Measurements from ENCODE around the gene RMDN3. TPM values are rescaled to one million over a fixed set of nuclear protein-coding genes. Genes with fewer than 3 reads are reported as not detected.

Gene RMDN3
- polyA plus RNA-seq, 4 donors, result 35.7 to 45.7 (median 43.2) TPM

GRCh38 chr15:40773496-40773895, 18.4 kb upstream of the RMDN3 start:
- no peak for DNase-seq (ENCODE audit: low read depth in 4 of 4, low spot score in 2 of 4)

DNA sequence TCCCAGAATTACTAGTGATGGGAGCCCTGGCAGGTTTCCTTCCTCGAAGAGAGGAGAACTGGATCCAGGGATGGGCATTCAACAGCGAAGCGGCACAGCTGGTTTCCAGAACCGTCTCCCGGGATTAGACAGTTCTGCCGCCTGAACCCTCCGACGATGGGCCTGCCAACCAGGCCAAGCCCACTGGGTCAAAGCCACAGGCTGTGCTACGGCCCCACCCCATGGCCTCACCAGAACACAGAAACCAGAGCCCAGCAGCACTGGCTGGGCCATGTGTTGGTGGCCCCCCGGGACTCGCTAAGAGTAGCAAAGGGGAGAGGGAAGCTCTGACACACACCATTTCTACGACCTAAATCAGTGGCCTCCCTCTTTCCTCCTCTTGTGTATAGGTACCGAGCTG, 17.0 kb upstream of the RMDN3 start:
- no peak for DNase-seq (ENCODE audit: low read depth in 4 of 4, low spot score in 2 of 4)

- DNase-seq (ENCODE audit: low read depth in 4 of 4, low spot score in 2 of 4), result no peak
Measured at GRCh38 chr15:40771242-40771641, 16.2 kb upstream of the RMDN3 start.

- no peak for DNase-seq (ENCODE audit: low read depth in 4 of 4, low spot score in 2 of 4)
Measured at GRCh38 chr15:40770147-40770721, 15.2 kb upstream of the RMDN3 start.

- DNase-seq (ENCODE audit: low read depth in 4 of 4, low spot score in 2 of 4), result no peak
Measured at GRCh38 chr15:40769274-40770146, 14.5 kb upstream of the RMDN3 start, which contains the start of gene C15orf62. Gene C15orf62 (plus strand): TSS chr15:40769980. CDS start chr15:40770496, 516 bp downstream.

- no peak for DNase-seq (ENCODE audit: low read depth in 4 of 4, low spot score in 2 of 4)
Measured at GRCh38 chr15:40768521-40769273, 13.6 kb upstream of the RMDN3 start.

DNA sequence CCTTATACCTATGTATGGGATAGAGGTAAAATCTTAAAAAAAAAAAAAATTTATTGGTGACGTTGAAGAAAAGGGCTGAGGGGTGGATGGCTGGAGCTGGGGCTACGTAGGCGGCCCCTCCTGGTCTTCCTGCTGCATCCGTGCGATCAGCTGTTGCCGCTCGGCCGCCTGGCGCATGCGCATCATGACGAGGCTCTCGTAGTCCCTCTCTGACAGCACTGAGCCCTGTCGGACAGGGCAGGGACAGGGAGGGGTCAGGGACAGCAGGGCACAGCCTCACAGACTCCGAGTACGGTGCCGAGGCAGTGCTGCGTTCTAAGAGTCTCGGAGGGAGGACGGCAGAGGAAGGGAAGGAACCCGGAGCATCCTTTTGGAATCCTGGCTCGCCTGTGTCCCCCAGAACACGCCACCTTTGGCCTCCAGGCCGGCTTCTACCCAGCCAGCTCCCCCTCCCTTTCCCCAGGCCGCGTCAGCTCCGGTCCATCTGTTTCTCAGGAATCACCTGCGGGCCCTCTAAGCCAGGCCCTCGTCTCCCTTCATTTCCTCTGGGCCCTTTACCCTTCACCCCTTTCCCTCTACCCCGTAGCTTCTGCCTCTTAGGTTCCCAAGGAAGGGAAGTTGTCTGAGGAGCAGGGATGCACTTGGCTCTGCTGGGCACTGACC, 12.9 kb upstream of the RMDN3 start:
- no peak for DNase-seq (ENCODE audit: low read depth in 4 of 4, low spot score in 2 of 4)

DNA sequence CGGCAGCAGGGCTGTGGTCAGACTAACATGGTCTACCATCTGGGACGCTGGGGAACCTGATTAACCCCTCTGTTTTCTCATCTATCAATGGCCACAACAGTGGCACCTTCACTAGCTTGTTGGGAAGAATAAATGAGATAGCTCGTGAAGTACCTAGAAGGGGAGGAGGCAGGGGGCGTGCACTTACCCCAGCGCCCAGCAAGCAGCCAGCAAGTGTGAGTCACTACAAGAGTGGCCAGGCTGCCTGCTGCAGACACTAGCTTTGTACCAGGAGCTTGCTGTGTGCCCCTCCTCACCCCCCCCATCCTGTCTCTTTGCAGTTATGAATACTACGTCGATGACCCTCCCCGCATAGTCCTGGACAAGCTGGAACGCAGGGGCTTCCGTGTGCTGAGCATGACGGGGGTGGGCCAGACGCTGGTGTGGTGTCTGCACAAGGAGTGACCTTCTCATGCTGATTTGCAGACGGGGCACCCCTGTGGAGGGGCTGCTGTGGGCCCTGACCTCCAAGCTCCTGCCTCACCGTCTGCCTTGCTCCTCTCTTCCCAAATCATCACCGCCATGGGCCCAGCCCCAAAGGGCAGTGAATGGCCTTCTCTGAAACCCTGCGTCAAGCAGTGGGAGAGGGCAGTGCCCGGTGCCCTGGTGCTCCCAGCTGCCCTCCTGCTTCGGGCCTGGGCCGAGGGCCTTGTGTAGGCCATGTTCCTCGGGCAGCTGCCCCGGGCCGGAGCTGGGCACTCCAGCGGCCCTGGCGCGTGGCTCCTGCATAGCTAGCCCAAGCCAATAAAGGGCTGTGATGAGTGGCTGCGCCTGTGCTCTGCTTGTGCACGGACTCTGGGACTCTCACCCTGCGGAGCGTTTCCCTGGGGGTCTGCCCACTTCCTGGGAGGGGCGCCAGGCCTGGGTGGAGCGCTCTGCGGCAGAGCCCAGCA, 12.1 kb upstream of the RMDN3 start:
- DNase-seq (ENCODE audit: low read depth in 4 of 4, low spot score in 2 of 4), result no peak

DNA sequence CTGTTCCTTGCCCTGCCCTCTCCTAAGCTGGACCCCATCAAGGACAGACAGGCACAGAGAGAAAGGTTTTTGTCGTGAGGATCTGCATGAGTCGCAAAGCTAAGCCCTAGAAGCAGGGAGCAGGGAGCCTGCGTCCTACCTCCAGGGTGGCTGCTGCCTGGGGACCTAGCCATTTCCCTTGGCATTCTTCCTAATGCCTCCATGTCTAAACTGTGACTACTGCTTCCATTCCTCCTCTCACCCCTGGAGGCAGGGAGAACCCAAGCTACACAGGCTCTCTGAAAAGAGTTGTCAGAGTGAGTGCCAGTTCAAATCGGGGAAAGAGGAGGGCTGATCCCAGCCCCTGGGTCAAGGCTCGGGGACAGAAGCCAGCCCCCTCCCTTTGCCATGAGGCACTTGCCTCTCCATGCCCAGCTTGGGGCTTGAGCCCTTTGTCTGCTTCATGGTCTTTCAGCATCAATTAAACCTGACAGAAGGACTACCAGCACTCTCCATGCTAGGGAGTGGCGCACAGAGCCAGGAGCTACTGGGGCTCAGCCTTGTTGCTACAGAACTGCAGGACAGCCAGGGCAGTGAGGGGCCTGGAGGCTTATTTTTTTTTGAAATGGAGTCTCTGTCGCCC, 11.3 kb upstream of the RMDN3 start:
- DNase-seq (ENCODE audit: low read depth in 4 of 4, low spot score in 2 of 4), result no peak

GRCh38 chr15:40764629-40765103, 9.6 kb upstream of the RMDN3 start:
- no peak for DNase-seq (ENCODE audit: low read depth in 4 of 4, low spot score in 2 of 4)

DNA sequence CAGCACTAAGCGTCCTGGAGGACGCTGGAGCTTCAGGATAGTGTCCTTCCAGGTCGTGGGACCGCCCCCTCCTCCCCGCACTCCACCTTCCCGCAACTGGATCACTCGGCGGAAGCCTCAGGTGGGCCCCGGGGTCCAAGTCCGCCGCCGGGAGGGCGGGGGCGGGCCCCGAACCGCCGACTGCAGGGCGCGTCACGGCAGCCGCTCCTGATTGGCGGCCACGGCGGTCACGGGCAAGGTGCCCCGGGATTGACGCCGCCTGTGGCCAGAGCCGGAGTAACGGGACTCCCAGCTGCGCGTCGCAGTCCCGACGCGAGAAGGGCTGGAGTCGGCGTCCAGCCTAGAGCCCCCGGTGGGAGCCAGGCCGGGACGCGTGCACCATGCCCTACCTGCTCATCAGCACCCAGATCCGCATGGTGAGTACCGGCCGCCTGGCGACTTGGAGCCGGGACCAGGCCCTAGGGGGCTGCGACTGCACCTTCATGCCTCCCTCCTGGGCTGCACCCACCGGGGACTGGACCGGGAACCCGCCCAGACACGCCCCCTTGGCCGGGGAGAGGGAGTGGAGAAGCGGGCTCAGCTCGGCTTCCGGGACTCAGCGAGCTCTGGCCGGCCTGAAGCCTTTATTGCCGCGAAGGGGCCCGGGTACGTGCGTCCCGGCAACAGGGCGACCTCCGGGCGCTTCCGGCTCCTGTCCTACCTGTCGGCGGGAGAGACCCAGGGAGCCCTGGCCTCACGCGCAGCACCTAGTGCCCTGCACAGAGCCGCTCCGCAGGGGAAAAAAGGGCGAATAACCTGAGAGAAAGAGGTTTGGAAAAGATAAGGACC, 9.0 kb upstream of the RMDN3 start, which contains the start of gene GCHFR:
Gene GCHFR, plus strand, starts transcription at position 268 of the 828 bp plus-strand sequence. Its CDS starts 113 bp downstream, at position 381.
- peak in 1 of 4 donors; percentile 67 for DNase-seq (ENCODE audit: low read depth in 4 of 4, low spot score in 2 of 4)

- DNase-seq (ENCODE audit: low read depth in 4 of 4, low spot score in 2 of 4), result peak in 1 of 4 donors; percentile 75
Measured at GRCh38 chr15:40762919-40763800, 8.1 kb upstream of the RMDN3 start.

- DNase-seq (ENCODE audit: low read depth in 4 of 4, low spot score in 2 of 4), result no peak
Measured at GRCh38 chr15:40759961-40760360, 4.9 kb upstream of the RMDN3 start.

- no peak for DNase-seq (ENCODE audit: low read depth in 4 of 4, low spot score in 2 of 4)
Measured at GRCh38 chr15:40756938-40757337, 1.9 kb upstream of the RMDN3 start.

GRCh38 chr15:40755812-40756208, 756 bp upstream of the RMDN3 start:
- DNase-seq (ENCODE audit: low read depth in 4 of 4, low spot score in 2 of 4), result no peak

- no peak for DNase-seq (ENCODE audit: low read depth in 4 of 4, low spot score in 2 of 4)
Measured at GRCh38 chr15:40754574-40754882, 526 bp downstream of the RMDN3 start.

GRCh38 chr15:40751745-40752144, 3.3 kb downstream of the RMDN3 start:
- no peak for DNase-seq (ENCODE audit: low read depth in 4 of 4, low spot score in 2 of 4)

Measured in left renal cortex interstitium (tissue), 4 donors.